H1 (cell line): ENCODE measurements around the gene PLP2. TPM values are rescaled to one million over a fixed set of nuclear protein-coding genes. Genes with fewer than 3 reads are reported as not detected.

Experiments
- CTCF ChIA-PET: fragments of 300-600 bp; sonication (Branson Sonifier 250); formaldehyde crosslinking; loops from one replicate; lab custom pipeline; 2021; ENCODE audit not compliant: partially characterized antibody; lab: Charles Lee
- POLR2A ChIA-PET: fragments of 300-600 bp; sonication (Branson Sonifier 250); formaldehyde crosslinking; loops from one replicate; lab custom pipeline; 2021; ENCODE audit warnings: inconsistent platforms; ENCODE audit not compliant: partially characterized antibody; lab: Charles Lee
- DNase-seq, 2 experiments: peaks; one replicate each; pipeline versions ENCODE4 v3.0.0 to v3.0.0-alpha.2; 2010 to 2022; ENCODE audit warnings: low spot score in 2 of 2, low read depth in 1 of 2, mixed read lengths in 1 of 2
- FAIRE-seq: peaks from 2 replicates; lab custom pipeline; 2011; peaks lifted over from hg19 to GRCh38; lab: Jason Lieb, UNC
- H2AFZ ChIP-seq: 2 replicates; pipeline ENCODE4 v1.8.1; 2012; ENCODE audit warnings: low read length, inconsistent platforms
- H2AK5ac ChIP-seq: 2 replicates; pipeline ENCODE4 v1.6.1; 2013; ENCODE audit warnings: low read depth, low read length
- H2BK120ac ChIP-seq: replicated peaks from 2 replicates; pipeline ENCODE3; 2013; ENCODE audit warnings: low read depth, low read length, inconsistent platforms
- H2BK12ac ChIP-seq: 2 replicates; pipeline ENCODE4 v1.6.1; 2013; ENCODE audit warnings: low read depth, low read length
- H2BK15ac ChIP-seq: 2 replicates; pipeline ENCODE4 v1.6.1; 2013; ENCODE audit warnings: low read length
- H2BK20ac ChIP-seq: 2 replicates; pipeline ENCODE4 v1.6.1; 2013; ENCODE audit warnings: low read length
- H2BK5ac ChIP-seq: 2 replicates; pipeline ENCODE4 v1.6.1; 2013; ENCODE audit warnings: low read depth, low read length
- H3K14ac ChIP-seq: 2 replicates; pipeline ENCODE4 v1.6.1; 2013; ENCODE audit warnings: inconsistent platforms; ENCODE audit not compliant: insufficient read length
- H3K18ac ChIP-seq: 2 replicates; pipeline ENCODE4 v1.6.1; 2013; ENCODE audit warnings: low read length; ENCODE audit errors: extremely low read depth
- H3K23ac ChIP-seq: 2 replicates; pipeline ENCODE4 v1.6.1; 2013; ENCODE audit warnings: inconsistent platforms; ENCODE audit not compliant: insufficient read length
- H3K23me2 ChIP-seq: 2 replicates; pipeline ENCODE4 v1.6.1; 2013; ENCODE audit warnings: low read depth, low read length
- H3K27ac ChIP-seq: 2 replicates; pipeline ENCODE4 v1.6.1; 2011; ENCODE audit warnings: low read depth, low read length, inconsistent platforms
- H3K27me3 ChIP-seq, 4 experiments: replicated peaks in 1 of 4; 1 replicate in 1 of 4; 2 replicates in 3 of 4; pipeline versions ENCODE4 v1.6.1 to v1.8.1; 2011 to 2013; ENCODE audit warnings: low read length in 3 of 4, mild to moderate bottlenecking in 3 of 4, inconsistent platforms in 2 of 4, mixed read lengths in 2 of 4, moderate library complexity in 1 of 4; ENCODE audit not compliant: control insufficient read depth in 3 of 4, insufficient read depth in 3 of 4; ENCODE audit errors: extremely low read depth in 1 of 4
- H3K36me3 ChIP-seq, 4 experiments: 2 replicates each; pipeline versions ENCODE4 v1.6.1 to v1.8.1; 2011 to 2013; ENCODE audit warnings: mild to moderate bottlenecking in 4 of 4, low read length in 3 of 4, moderate library complexity in 2 of 4, control low read depth in 1 of 4, inconsistent platforms in 1 of 4; ENCODE audit not compliant: insufficient read depth in 4 of 4, control insufficient read depth in 2 of 4
- H3K4ac ChIP-seq: replicated peaks from 2 replicates; pipeline ENCODE3; 2013; ENCODE audit warnings: low read length, low read depth, mixed read lengths, inconsistent platforms; ENCODE audit not compliant: insufficient read length
- H3K4me1 ChIP-seq, 4 experiments: replicated peaks in 1 of 4; 1 replicate in 1 of 4; 2 replicates in 3 of 4; pipeline versions ENCODE4 v1.6.1 to v1.8.1; 2011 to 2013; ENCODE audit warnings: low read length in 3 of 4, inconsistent platforms in 2 of 4, mixed read lengths in 1 of 4; ENCODE audit not compliant: insufficient read depth in 4 of 4, control insufficient read depth in 3 of 4
- H3K4me2 ChIP-seq, 2 experiments: 2 replicates each; pipeline versions ENCODE4 v1.6.1 to v1.8.1; 2011 to 2013; ENCODE audit warnings: low read depth in 2 of 2, low read length in 2 of 2, control low read depth in 1 of 2, inconsistent platforms in 1 of 2, mild to moderate bottlenecking in 1 of 2; ENCODE audit not compliant: insufficient read depth in 1 of 2
- H3K4me3 ChIP-seq, 4 experiments: fragments of 200-600, 300-600 bp in 1 of 4; sonication (generic), shearing (Covaris generic), sonication (Bioruptor Twin) in 1 of 4; 2 replicates each; pipeline versions ENCODE4 v1.5.1 to v1.8.1; 2011 to 2016; ENCODE audit warnings: low read length in 4 of 4, low read depth in 3 of 4, control low read depth in 2 of 4, inconsistent platforms in 2 of 4, mild to moderate bottlenecking in 2 of 4, mixed read lengths in 1 of 4, moderate library complexity in 1 of 4; ENCODE audit not compliant: insufficient read depth in 2 of 4; ENCODE audit errors: extremely low read depth in 1 of 4
- H3K56ac ChIP-seq: replicated peaks from 2 replicates; pipeline ENCODE3; 2013; ENCODE audit warnings: low read depth, mild to moderate bottlenecking, mixed read lengths, low read length, inconsistent platforms; ENCODE audit not compliant: insufficient read length
- H3K79me1 ChIP-seq: 2 replicates; pipeline ENCODE4 v1.6.1; 2013; ENCODE audit warnings: low read depth, low read length, control low read depth
- H3K79me2 ChIP-seq, 2 experiments: 2 replicates each; pipeline versions ENCODE4 v1.6.1 to v1.8.1; 2012 to 2013; ENCODE audit warnings: low read length in 2 of 2, mild to moderate bottlenecking in 2 of 2, inconsistent platforms in 1 of 2; ENCODE audit not compliant: insufficient read depth in 2 of 2, control insufficient read depth in 1 of 2
- H3K9ac ChIP-seq, 4 experiments: replicated peaks in 1 of 4; 1 replicate in 1 of 4; 2 replicates in 3 of 4; pipeline versions ENCODE4 v1.6.1 to v1.8.1; 2011 to 2013; ENCODE audit warnings: low read depth in 3 of 4, low read length in 3 of 4, control low read depth in 2 of 4, mild to moderate bottlenecking in 2 of 4, moderate library complexity in 2 of 4, inconsistent platforms in 1 of 4; ENCODE audit errors: extremely low read depth in 1 of 4
- H3K9me3 ChIP-seq, 2 experiments: 2 replicates each; pipeline versions ENCODE4 v1.6.1 to v1.8.1; 2012 to 2013; ENCODE audit warnings: mild to moderate bottlenecking in 2 of 2, moderate library complexity in 2 of 2, control low read depth in 1 of 2, inconsistent platforms in 1 of 2, low read depth in 1 of 2, low read length in 1 of 2, mixed read lengths in 1 of 2; ENCODE audit not compliant: insufficient read depth in 2 of 2
- H4K20me1 ChIP-seq, 2 experiments: replicated peaks in 1 of 2; 2 replicates each; pipeline versions ENCODE3 to v1.8.1; 2011 to 2013; ENCODE audit warnings: inconsistent platforms in 2 of 2, low read length in 2 of 2, mild to moderate bottlenecking in 1 of 2; ENCODE audit not compliant: insufficient read depth in 2 of 2, control insufficient read depth in 1 of 2
- H4K5ac ChIP-seq: 2 replicates; pipeline ENCODE4 v1.6.1; 2013; ENCODE audit warnings: low read length, low read depth, mixed read lengths, inconsistent platforms; ENCODE audit not compliant: insufficient read length
- H4K8ac ChIP-seq: 2 replicates; pipeline ENCODE4 v1.8.0; 2013; ENCODE audit warnings: mild to moderate bottlenecking, moderate library complexity, low read length, inconsistent platforms; ENCODE audit not compliant: insufficient read depth; ENCODE audit errors: extremely low read depth
- H4K91ac ChIP-seq: replicated peaks from 2 replicates; pipeline ENCODE3; 2013; ENCODE audit warnings: low read length, mixed read lengths, inconsistent platforms; ENCODE audit not compliant: insufficient read length
- CHD2 ChIP-seq: IDR thresholded peaks from 2 replicates; pipeline ENCODE4 v1.6.1; 2012; ENCODE audit warnings: low read length, improper control_type of control experiment
- CREB1 ChIP-seq: IDR thresholded peaks from 2 replicates; pipeline ENCODE4 v1.6.1; 2012; ENCODE audit warnings: inconsistent platforms
- CTBP2 ChIP-seq: IDR thresholded peaks from 2 replicates; pipeline ENCODE4 v1.7.0; 2011; ENCODE audit warnings: borderline replicate concordance, mild to moderate bottlenecking, moderate library complexity, mixed read lengths, low read length; ENCODE audit not compliant: insufficient read depth, insufficient read length
- POLR2A ChIP-seq, 2 experiments: IDR thresholded peaks; 1 replicate in 1 of 2; 2 replicates in 1 of 2; pipeline ENCODE4 v1.6.1; 2011; ENCODE audit warnings: low read depth in 2 of 2, low read length in 2 of 2, mild to moderate bottlenecking in 2 of 2; ENCODE audit errors: control extremely low read depth in 1 of 2
- RNF2 ChIP-seq: fragments of 200-900, 300-1000 bp; sonication (generic); IDR thresholded peaks from 2 replicates; pipeline ENCODE4 v1.7.1; 2016; ENCODE audit warnings: borderline replicate concordance, low read depth, mild to moderate bottlenecking, antibody characterized with exemption, low read length; ENCODE audit not compliant: poor library complexity, severe bottlenecking; ENCODE audit errors: missing control alignments
- SP2 ChIP-seq: IDR thresholded peaks from 2 replicates; pipeline ENCODE4 v1.6.1; 2012; ENCODE audit warnings: mild to moderate bottlenecking, low read length, inconsistent platforms
- SRF ChIP-seq: IDR thresholded peaks from 2 replicates; pipeline ENCODE4 v1.6.1; 2011; ENCODE audit warnings: mild to moderate bottlenecking, low read depth, low read length, moderate library complexity
- TCF12 ChIP-seq: IDR thresholded peaks from 2 replicates; pipeline ENCODE4 v1.6.1; 2011; ENCODE audit warnings: low read depth, mild to moderate bottlenecking, low read length
- WGBS, 2 experiments: shearing (Covaris generic) in 1 of 2; methylation state at CpG; one replicate each; pipeline versions ENCODE4 v1.1.6 to v1.1.7; 2013 to 2015; ENCODE audit warnings: low lambda C conversion rate in 2 of 2, mixed read lengths in 2 of 2, inconsistent platforms in 1 of 2, low coverage in 1 of 2, missing lambda C conversion rate in 1 of 2; ENCODE audit not compliant: insufficient replicate concordance in 2 of 2, insufficient coverage in 1 of 2, insufficient read length in 1 of 2; ENCODE audit errors: extremely low coverage in 1 of 2, missing lambda C conversion rate in 1 of 2; 5-methylcytosine and 5-hydroxymethylcytosine counted together
- polyA plus RNA-seq, 7 experiments: library from polyadenylated mRNA; depleted of rRNA in 3 of 7; stranded (reverse) in 5 of 7; unstranded in 2 of 7; fragments of >200 nt in 5 of 7; fragments of 200-250 nt in 2 of 7; gene quantifications; 1 replicate in 5 of 7; 2 replicates in 1 of 7; 4 replicates in 1 of 7; pipeline versions ENCODE4 v1.2.1 to v1.2.3, GENCODE V29; 2011 to 2013; ENCODE audit warnings: missing spikeins in 2 of 7, mixed read lengths in 2 of 7
- total RNA-seq: library from RNA; stranded (reverse); fragmentation: NEBNext Ultra II Directional; extraction: Animal tissue kit (Norgen Biotek cat#: 25700); gene quantifications from 2 replicates; pipeline ENCODE4 v1.2.1, GENCODE V29; 2021
- TF ChIP-seq, protein P1 (sequence below), 3 experiments: IDR thresholded peaks; 1 replicate in 2 of 3; 2 replicates in 1 of 3; pipeline versions ENCODE4 v1.5.1 to v1.6.1; 2011; ENCODE audit warnings: low read length in 3 of 3, mild to moderate bottlenecking in 3 of 3, inconsistent platforms in 2 of 3, low read depth in 1 of 3, moderate library complexity in 1 of 3; ENCODE audit not compliant: insufficient read depth in 1 of 3; ENCODE audit errors: control extremely low read depth in 1 of 3

PLP2 gene
- total and polyA plus RNA-seq, 2 of the 8 experiments (the other 6 are each of a cell fraction or from before 2014, with no cell fraction given) = 10.3 to 23.4 TPM

DNA sequence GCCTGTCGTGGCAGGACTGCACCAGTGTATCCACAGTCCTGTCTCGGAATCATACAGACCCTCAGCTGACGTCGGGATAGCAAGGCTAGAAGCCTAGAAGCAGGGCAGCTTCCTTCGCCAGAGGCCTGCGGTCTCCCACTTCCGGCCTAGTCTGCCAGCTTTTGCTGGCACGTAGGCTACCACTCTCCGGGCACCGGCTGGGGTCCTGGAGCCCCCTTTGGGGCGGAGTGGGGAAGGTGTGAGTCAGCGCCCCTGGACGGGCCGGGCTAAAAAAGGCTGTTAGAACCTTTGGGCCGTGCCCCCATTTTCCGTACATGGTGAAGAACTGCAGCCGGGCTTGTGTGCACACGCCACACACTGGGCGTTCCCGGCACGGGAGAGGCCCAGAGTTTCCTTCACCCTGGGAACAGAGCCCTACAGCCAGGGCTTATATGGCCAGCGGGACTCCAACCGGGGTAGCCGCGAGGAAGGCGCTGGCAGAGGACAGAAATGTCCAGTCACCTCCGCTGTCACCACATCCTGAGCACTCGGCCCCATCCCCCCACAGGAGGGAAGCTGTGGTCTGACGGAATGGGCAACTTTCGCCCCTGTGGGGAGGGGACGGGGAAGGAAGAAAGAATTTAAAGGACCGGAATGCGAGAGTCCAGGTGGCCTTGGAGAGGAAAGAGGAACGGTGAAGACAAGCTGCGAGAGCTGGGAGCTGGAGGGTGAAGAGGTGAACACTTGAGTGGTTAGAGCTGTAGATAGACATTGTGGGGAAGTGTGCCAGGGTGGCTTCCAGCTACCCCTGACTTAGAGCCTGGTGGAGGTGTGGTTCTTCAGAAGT lies 4.6 kb upstream of the PLP2 start:
- DNase-seq = peak in 1 of 2 experiments; percentile 55
- H3K9ac ChIP-seq = no peak overlapping the region
- no peak for TF ChIP-seq POLR2A (IDR thresholded peaks at IDR 0.05; ENCODE audit: control extremely low read depth in 1 of 2, low read depth in 2 of 2, low read length in 2 of 2)
- no peak for TF ChIP-seq SP2
- TF ChIP-seq CREB1 = no peak
- TF ChIP-seq SRF = no peak
- TF ChIP-seq CHD2 = no peak
- TF ChIP-seq TCF12 = no peak
- TF ChIP-seq, protein P1, sequence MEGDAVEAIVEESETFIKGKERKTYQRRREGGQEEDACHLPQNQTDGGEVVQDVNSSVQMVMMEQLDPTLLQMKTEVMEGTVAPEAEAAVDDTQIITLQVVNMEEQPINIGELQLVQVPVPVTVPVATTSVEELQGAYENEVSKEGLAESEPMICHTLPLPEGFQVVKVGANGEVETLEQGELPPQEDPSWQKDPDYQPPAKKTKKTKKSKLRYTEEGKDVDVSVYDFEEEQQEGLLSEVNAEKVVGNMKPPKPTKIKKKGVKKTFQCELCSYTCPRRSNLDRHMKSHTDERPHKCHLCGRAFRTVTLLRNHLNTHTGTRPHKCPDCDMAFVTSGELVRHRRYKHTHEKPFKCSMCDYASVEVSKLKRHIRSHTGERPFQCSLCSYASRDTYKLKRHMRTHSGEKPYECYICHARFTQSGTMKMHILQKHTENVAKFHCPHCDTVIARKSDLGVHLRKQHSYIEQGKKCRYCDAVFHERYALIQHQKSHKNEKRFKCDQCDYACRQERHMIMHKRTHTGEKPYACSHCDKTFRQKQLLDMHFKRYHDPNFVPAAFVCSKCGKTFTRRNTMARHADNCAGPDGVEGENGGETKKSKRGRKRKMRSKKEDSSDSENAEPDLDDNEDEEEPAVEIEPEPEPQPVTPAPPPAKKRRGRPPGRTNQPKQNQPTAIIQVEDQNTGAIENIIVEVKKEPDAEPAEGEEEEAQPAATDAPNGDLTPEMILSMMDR (IDR thresholded peaks at IDR 0.05; ENCODE audit: control extremely low read depth in 1 of 3, insufficient read depth in 1 of 3, low read depth in 1 of 3, low read length in 3 of 3) = no peak
- no peak for TF ChIP-seq CTBP2
- TF ChIP-seq RNF2 = no peak

More for the DNA sequence above, 4.6 kb upstream of the PLP2 start:
- no peak overlapping the region for H2BK12ac ChIP-seq
- ChIA-PET POLR2A (interaction anchor here (0.9 to 1.2 kb wide), 3 partner anchors 12 to 83 kb away, joined by 3 to 6 read pairs (median 4); no protein-coding TSS in a partner anchor), CTCF (interaction anchor here (0.8 to 5.0 kb wide), 6 partner anchors 11 to 56 kb away, joined by 3 to 14 read pairs (median 3); no protein-coding TSS in a partner anchor)
- no peaks in the 10 kb centered on the region for H3K79me2 ChIP-seq
- no peaks in the 10 kb centered on the region for H3K36me3 ChIP-seq
- H2BK20ac ChIP-seq = no peak overlapping the region
- H4K8ac ChIP-seq = 0 out of 2 replicates have a peak overlapping the region, but pooled peaks have one; percentile 51
- H3K56ac ChIP-seq = no peak overlapping the region
- no peak overlapping the region for H4K5ac ChIP-seq
- H3K4me3 ChIP-seq = peak overlapping the region; percentile 41 to 58 (median 42); a peak in 7 of 8 replicates
- H3K23me2 ChIP-seq = peaks cover 13% of the 10 kb centered on the region; the same call in 1 of the 2 replicates
- H2BK120ac ChIP-seq = no peak overlapping the region
- no peak overlapping the region for H2AFZ ChIP-seq
- peak overlapping the region; percentile 69 for H3K4ac ChIP-seq
- no peak overlapping the region for H3K27ac ChIP-seq
- no peaks in the 10 kb centered on the region for H3K79me1 ChIP-seq
- H3K4me1 ChIP-seq = peaks cover 0 to 12% (median 4%) of the 10 kb centered on the region in 4 experiments; a peak in 4 of 7 replicates
- H2AK5ac ChIP-seq = 0 out of 2 replicates have a peak overlapping the region, but pooled peaks have one; percentile 17
- H3K18ac ChIP-seq = no peak overlapping the region; the same call in 1 of the 2 replicates
- H3K27me3 ChIP-seq = peaks cover 0 to 14% (median 8%) of the 10 kb centered on the region in 4 experiments; a peak in 5 of 7 replicates
- H2BK15ac ChIP-seq = no peak overlapping the region
- peak overlapping the region; percentile 40 for H4K91ac ChIP-seq
- FAIRE-seq = no peak
- H3K23ac ChIP-seq = no peak overlapping the region
- no peaks in the 10 kb centered on the region for H4K20me1 ChIP-seq
- no peaks in the 10 kb centered on the region for H3K9me3 ChIP-seq
- H3K14ac ChIP-seq = no peak overlapping the region
- WGBS, 2 experiments = 9% methylated on average over 10 of the region's 35 CpGs; no CpG with 5 or more reads in 1 of the 2 experiments
- no peak overlapping the region for H2BK5ac ChIP-seq
- H3K4me2 ChIP-seq = peak overlapping the region; percentile 72 to 89
